ENCODE data around the gene ABCC3.

The ABCC3 gene

DNA sequence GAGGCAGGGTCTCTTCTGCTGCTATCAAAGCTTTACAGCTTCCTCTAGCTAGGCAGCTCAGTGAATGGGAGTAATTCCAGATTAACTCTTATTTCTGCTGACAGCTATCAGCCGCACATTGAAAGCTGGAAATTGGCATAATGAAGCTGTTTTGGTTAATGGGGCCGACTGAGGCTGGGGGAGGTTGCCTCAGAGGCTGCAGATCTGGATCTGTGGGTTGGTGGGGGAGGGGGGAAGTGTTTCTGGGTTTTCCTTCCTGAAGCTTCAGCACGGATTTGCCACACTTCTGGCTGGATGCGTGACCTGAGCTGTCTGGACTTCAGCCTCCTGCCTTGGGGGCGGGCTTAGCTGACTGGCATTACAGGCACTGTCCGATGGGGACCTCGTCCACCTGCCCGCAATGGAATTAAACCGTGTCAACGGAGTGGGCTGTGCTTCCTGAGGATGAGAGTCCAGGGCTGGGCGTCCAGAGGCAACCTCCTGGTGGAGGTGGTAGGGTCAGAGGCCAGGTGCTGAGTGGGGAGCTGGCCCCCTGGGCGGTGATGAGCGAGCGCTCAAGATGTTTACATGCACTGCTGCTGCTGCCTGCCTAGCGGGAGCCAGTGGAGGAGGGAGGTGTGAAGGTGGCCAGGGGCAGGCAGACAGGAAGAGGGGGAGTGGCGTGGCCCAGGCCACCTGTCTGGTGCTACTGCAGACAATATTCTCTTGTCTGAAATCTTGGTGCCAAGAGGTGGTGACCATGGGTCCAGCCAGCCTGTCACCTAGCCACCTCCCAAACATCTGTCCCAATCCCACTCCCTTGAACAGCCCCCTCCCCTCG is 6.7 kb upstream of the ABCC3 start:
- no peak for DNase-seq

DNA sequence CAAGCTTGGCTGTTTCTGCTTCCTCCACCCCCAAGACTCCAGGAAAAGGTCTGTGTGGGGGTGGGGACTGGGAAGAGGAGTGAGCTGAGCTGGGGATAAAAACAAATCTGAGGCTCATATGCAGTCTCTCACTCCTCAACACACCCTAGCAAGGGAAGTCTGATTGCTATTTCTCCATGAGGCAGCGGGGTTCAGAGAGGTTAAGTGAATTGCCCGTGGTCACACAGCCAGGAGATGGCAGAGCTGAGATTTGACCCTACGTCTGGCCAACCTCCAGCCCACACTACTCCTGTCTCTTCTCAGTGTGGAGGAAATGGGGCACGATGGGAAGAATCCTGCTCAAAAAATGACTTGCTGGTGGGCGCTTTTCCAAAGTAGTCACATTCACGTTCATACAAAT is 4.8 kb upstream of the ABCC3 start:
- DNase-seq = no peak

DNA sequence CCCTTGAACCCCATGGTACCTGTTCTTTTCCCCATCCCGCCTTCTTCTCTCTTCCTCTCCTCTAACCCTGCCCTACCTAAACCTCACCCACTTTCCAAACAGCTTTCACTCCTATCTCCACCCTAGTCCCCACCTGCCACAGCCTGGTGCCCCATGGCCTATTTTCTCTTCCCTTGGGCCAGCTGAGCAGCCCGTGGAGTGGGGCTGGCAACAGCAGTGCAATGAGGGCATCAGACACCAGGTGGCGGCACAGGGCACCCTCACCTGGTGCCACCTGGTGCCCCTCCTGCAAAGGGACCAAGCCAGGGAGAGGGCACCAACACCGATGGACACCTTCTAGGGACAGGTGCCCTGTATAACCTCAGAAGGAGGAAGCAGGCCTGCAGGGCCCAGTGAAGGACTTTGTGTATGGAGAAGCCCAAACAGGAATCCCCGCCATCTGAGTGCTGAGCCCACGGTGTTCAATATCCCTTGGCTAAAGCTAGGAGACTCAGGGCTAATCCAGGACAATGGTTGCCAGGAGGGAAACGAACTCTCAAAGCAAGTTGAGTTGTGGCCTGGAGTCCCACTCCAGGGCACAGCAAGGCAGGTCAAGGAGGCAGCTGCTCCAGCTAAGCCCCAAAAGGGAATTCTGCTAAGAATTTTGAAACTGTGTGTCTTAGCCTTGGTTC is 4.0 kb upstream of the ABCC3 start:
- DNase-seq = no peak

DNA sequence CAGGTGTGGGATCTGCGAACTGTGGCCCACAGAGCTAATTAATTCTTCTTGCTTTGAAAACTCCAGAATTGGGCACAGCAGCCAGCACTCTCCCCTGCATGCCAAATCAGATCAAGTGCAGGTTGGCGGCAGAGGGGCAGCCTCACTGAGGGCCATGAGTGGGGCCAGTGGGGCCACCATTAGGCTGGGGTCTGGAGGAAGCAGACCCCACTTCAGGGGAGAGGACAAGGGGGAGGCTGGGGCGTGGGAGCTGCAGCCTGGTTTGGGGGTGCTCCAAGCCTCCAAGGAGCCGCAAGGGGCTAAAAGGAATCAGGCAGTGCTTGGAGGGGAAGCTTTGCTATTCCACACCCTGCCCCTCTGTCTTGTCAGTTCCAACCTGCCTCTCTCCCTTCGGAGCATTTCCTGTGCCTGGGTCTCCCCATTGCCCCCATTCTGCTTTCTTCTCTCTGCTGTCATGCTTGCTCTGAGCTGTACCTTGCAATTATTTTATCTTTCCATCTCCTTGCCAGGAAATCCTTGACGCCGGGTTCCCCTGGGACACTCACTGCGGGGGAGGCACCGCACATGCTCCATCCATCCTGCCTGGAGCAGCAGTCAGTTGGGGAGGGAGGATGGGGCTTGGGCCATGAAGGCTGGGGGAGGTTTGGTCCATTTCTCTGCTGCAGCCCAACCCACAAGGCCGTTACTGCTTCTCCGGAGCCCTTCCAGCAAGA is 3.3 kb upstream of the ABCC3 start:
- DNase-seq = no peak

DNA sequence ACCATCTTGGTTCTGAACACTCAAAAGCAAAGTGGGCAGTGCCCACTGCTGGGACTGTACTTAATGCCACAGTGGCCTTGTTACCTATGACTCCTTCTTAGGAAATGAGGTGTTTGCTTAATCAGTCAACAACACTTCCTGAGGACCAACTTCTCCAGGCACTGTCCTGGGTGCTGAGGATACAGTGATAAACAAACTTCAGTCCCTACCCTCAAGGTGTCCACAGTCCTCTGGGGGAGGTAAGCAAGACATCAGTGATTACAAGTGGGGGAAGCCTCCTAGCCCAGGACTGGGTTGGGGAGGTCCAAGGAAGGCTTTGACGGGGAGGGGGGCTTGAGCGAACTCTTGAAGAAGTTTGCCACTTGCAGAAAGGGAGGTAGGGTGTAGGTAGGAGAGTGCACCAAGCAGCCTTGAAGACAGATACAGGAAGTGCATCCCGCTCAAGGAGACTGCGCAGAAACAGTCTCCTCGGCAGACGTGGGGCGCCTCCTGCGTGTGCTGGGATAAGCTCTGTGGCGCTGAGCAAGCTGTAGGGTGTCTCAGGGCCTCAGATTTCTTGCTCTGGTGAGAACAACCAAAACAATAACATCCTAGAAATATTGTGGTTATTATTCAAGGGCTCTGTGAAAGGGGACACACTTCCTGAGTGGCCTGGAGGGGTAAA is 2.6 kb upstream of the ABCC3 start:
- DNase-seq = no peak

DNA sequence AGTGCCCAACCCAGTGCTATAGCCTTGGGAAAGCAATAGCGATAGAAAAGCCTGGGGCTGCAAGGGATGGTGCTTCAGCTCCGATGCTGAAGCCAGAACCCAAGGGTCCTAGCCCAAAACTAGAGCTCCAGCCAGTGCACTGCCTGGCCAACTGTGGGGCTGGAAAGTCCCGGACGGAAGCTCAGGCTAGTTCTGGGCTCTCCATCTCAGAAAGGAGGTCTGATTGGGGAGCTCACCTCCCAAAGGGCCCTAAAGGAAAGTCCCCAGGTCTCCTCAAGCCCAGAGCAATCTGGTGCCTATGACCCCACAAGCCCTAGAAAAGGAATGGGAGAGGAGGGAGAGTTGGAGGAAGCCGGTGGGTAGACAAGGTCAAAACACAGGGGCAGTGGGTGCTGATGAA is 2.0 kb upstream of the ABCC3 start:
- no peak for DNase-seq

DNA sequence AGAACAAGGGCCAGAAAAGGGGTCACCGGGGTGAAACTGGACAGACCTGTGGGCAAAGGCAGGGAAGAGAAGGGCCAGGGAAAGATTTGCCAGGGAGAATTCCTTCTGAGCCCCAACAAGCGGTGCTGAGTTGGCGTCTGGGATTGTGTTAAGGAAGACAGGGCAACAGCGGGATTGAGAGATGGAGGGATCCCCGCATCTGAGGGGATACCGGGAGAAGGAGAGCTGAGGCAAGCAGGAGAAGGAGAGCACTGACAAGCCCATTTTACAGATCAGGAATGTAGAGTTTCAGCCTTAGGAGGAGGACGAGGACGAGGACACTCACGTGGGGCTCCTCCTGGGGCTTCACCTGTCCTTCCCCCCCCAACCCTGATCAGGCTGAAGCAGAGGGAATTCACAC is 998 bp upstream of the ABCC3 start:
- no peak for DNase-seq

DNA sequence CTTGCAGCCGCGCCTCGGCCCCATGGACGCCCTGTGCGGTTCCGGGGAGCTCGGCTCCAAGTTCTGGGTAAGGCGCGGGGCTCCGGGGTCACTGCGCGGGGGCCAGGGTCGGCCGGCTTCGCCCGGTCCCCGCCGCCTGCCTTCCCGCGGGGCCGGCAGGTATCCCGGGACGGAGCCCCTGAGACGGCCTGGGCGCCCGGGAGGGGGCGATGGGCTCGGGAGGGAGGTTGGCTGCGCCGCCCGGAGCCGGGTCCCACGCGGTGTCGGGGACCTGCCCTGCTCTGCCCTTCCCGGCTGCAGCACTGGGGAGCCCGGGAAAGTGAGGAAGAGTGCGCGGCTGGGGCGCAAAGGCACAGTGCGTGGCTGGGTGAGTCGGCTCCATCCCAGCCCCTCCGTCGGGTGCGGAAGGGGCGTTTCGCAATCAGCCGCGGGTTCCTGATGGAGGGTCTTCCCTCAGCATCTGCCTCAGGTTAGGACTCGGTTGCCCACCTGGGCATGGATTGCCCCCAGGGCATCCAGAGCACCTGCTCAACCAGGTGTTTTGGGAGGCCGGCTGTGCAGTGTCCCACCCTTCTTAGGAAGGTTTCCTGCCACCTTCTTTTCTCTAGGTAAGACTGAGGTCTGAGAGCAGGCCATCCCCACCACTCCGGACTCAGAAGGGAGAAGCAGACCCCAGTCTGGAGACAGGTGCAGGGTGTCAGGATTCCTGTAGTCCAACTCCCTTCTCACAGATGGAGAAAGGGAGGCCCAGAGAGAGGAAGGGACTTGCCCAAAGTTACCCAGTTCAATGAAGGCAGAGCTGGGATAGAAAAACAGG is 442 bp downstream of the ABCC3 start:
- DNase-seq = no peak

DNA sequence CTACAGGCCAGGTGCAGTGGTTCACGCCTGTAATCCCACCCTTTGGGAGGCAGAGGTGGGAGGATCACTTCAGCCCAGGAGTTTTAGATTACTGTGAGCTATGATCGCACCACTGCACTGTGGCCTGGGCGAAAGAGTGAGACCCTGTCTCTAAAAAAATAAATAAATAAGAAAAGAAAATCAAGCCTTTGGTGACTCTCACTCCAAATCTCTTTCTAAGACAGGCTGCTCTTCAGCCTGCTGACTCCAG is 976 bp downstream of the ABCC3 start:
- DNase-seq = no peak

DNA sequence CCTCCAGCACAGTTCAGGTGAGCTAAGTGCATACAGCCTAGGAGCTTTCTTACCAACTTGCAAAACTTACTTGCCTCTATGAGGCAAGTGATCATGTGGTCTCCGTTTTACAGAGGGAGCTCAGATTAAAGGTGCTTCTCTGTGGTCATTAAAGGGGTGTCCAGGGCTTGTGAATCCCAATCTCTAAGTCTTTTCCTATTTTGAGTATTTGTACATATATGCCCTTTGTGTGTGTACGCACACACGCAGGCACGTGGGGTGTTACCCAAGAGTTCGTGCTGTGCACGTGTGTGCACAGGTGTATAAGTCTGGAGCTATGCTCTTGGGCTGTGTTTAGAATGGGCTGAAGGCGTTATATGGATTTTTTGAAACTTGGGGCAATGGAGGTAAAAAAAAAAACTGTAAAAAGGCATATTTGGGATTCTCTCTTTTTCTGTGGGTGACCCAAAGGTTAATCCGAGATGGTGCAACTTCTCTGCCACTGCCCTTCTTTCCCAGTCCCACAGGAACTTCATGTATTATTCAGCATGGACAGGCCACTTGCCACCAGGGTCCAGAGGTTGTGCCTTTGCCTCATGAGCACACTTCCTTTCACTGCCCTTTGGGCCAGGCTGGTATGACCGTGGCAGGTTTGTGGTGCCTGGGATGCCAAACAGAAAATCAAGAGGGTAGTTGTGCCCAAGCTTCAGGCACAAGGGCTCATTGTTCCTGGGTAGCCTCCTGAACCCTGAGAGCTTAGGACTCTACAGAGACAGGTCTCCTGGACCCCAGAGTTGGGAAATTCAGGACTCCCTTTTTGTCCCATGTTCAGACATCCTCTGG is 1.5 kb downstream of the ABCC3 start:
- no peak for DNase-seq

DNA sequence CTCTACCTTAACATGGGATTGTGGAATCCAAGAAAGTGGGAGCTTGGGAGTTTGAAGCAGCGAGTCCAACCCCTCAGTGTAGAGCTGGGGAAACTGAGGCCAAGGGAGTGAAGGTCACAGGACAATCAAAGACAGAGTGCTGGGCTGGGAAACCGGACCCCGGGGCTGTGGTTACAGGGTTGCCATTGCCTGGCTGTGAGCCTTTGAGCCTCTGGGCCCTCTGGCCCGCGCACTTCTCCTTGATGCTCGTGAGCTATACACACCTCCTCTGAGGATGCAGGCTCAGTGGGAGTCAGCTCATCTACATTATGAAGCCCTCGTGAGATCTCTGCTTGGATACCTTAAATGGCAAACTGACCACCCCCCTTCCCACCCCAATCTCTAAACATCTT is 2.1 kb downstream of the ABCC3 start:
- DNase-seq = no peak

DNA sequence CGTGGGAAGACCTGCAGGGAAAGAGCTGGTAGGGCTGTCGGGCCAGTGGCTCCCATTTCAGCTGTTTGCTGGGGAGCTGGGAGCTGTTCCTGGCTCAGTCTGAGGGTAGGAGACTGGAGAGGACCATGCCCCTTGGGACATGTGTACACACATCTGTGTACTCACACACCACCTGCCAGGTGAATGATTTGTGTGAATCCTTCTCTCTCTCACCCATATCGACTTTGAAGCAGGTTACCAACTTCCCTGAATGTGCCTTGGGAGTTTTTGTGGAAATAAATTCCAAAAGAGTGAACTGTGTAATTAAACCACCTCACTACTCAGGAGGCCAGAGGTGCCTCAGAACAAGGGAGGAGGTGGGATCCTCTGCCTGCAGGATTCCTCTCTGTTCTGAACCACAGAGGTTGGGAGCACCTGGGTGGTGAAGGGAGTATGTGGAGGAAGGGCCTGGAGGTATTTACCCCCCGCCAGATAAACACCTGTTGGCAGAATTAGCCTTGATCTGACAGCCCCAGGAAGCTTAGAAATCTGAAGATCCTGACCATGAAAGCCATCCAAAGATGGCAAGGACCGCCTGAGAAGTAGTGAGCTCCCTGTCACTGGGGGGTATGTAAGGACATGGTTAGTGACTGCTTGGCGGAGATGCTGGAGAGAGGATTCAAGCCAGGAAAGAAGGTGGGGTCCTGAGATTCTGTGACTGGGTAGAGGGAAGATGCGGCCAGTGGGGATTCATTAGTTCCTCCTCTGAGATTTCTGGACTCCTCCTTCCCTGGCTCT is 3.3 kb downstream of the ABCC3 start:
- no peak for DNase-seq

DNA sequence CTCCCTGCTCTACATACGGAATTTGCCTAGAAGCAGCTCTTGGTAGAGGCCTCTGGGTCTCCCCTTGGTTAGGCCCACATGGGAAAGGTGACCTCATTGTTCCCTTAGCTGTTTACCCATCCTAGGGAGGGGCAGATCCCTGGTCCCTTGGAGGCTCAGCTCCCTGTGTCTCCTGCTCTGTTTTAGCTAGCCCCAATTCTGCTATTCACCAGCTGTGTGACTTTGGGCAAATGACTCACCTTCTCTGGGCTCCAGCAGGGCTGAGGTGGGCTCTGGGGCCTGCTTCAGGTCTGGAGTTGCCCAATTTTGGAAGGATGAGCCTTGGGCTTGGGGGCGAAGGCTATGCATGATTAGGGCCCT is 3.9 kb downstream of the ABCC3 start:
- no peak for DNase-seq

DNA sequence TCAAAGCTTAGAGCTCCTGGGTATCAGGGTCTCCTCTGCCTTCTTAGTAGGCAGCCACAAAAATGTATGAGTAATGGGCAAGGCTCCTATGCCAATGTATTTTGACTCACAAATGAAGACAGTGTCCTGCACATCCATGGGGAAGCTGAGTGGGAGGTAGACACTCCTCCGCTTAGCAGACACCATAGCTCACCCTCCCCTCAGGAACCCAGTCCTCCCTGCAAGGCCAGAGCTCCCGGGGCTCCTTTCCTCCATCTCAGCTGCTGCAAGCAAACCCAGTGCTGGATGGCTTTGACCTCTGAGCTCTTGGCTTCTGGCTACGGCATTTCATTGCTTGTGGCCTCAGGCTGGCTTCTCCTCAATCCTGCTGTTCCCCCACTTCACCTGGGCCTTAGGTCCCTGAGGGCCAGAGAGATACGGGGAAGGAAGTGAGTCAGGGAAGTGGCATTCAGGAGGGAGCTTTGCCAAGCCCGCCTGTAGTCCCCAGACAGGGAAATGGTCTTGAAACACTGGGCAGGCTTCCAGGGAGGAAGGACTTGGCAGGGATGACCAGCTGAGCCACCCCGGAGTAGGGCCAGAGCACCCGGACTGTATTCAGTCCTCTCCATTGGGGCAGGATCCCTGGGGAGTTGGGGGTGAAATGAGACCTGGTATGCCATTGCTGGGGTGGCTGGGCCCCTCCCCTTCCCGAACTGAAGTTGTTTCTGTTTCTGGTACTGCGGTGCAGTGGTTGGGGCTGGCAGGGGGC is 4.5 kb downstream of the ABCC3 start:
- no peak for DNase-seq

DNA sequence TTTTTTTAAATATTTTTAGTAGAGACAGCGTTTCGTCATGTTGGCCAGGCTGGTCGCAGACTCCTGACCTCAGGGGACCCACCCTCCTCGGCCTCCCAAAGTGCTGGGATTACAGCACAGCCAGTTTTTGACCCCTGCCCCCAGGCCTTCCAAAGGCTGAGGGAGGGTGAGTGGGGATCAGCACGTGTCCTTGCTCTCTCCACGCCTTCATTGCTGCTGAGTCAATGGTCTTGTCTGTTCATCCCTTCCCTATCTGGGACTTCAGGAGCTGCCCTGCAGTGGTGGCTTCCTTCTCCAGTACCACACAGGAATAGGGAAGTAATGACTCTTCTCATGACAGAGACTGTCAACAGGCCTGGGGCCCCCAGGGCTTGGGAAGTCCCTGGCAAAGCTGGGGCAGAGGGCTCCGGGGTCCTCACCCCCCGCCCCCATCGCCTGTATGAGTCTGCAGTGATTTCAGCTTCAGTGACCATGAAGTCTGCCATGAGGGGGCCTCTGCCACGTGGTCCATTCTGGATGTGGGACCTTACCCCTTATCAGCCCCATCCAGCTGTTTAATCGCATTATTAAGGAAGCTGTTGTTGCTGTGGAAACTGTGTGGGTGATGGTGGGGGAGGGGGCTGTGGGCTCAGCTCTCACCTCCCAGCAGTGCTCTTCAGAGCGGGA is 6.1 kb downstream of the ABCC3 start:
- no peak for DNase-seq

DNA sequence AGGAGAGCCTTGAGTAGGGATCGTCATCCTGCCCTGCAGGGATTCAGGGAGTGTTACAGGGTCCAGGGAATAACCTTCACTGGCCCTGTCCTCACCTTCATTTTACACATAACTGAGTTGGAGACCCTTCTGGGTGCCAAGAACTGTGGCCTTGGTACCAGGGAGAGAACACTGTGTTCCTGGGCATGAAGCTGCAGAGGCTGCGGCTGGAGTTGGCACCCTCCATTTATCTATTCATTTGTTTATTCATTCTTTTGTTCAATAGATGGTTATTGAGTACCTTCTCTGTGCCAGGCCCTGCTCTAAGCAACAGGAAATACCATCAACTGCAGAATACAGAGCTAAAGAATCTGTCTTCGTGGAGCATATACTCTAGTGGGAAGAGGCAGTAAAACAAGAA is 6.7 kb downstream of the ABCC3 start:
- DNase-seq = no peak

DNA sequence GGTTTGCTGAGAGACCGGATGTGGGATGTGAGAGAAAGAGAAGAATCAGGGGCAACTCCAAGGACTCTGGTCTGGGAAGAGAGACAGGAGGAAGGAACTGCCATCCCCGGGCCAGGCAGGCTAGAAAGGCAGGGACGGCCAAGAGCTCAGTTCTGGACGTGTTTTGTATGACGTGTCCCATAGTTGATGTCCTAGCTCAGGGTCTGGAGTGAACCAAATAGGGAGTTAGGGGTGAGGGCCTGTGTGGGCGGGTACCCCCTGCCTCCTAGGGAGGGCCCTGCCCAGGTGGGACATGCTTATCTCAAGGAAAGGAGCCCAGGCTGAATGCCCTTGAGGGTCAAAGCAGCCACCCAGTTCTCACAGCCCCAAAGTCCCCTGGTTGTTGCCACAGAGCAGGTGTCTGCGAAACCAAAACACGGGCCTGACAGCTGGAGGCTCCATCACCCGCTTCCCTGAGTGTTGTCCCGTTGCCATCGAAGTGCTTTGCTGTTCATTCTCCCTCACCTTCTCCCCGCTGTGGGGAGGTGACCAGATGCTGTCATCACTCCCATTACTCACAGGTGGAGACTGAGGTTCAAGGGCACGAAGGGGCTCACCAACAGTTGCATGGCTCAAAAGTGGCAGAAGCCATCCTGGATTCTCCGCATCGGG is 7.5 kb downstream of the ABCC3 start:
- DNase-seq = no peak

DNA sequence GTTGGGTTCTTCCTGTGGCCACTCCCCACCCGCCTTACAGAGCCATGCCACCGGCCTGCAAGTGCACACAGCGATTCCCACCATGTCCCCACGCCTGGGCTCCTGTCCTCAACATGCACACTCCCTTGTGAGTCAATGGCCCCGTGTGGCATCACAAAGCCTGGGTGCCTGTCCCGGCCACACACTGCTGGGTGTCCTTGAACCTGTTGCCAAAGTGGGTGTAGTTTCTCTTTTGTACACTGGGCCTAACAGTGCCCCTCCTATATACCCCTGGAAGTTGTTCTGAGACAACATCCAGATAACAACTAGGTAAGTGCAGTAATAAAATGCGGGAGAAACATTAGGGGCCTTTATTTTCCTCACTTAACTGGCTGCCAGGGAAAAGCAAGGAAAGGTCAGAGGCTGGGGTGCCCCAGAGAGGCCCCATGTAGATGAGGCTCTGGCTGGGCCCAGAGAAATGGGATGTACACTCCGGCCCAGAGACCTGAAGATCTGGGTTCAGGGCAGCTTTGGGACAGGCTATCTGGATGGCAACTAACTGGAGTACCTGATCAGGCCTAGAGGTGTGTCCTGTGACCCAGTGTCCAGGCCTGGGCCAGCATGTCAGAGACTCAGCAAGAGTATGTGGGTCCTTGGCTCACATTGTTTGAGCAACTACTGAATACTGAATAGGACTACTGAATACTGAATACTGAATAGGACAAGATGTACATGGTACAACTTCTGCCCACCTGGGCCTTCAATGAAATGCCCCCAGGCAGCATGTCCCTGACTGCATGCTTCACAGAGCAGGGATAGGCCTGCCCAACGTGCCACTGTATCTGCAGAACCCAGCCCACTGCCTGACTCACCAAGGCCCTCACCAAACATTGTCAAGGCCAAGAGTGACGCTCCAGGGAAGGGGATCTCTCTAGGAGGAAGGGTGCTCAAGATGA is 8.3 kb downstream of the ABCC3 start:
- no peak for DNase-seq

All from NCI-H1436 treated with DMSO at 0.1 percent for 48 hours (cell line).